Measurements from ENCODE around the gene HTATSF1.

- TF ChIP-seq CTCF (IDR thresholded peaks at IDR 0.05): peak in 1 of 5 experiments; percentile 23
- TF ChIP-seq EP300 (IDR thresholded peaks at IDR 0.05): peak in 1 of 2 donors; percentile 62
Observed at GRCh38 chrX:136496764-136497555, 432 bp upstream of the HTATSF1 start.

Measured in tibial nerve (tissue), 4 donors.